SK-N-SH (cell line): ENCODE measurements around the gene WWC2.

Experiments used
- CTCF ChIP-seq: fragments of 200-600 bp; sonication (generic); IDR thresholded peaks from 2 replicates; pipeline ENCODE4 v1.6.1; 2017; ENCODE audit warnings: antibody characterized with exemption, mild to moderate bottlenecking, moderate library complexity
- EZH2phosphoT487 ChIP-seq: fragments of 200-600 bp; sonication (generic); IDR thresholded peaks from 2 replicates; pipeline ENCODE4 v1.6.1; 2017; ENCODE audit warnings: low read depth, mixed run types, mild to moderate bottlenecking, antibody characterized with exemption, moderate library complexity, borderline replicate concordance
- TAF1 ChIP-seq: IDR thresholded peaks from 2 replicates; pipeline ENCODE4 v1.6.1; 2012; ENCODE audit warnings: low read depth, mild to moderate bottlenecking, low read length, moderate library complexity, borderline replicate concordance

- no peak for TF ChIP-seq TAF1
- no peak for TF ChIP-seq CTCF
- TF ChIP-seq EZH2phosphoT487: no peak
Observed at GRCh38 chr4:183129125-183129524, 30.1 kb downstream of the WWC2 start.
